ENCODE data around the gene L3MBTL2.
"Not testable (repeated sequence)": the region's sequence is repeated elsewhere in the genome, so short reads cannot be mapped to it uniquely, and the experiment has no call there.

GRCh38 chr22:41180362-41180761 is 24.8 kb upstream of the L3MBTL2 start:
- TF ChIP-seq CTCF, POLR2AphosphoS5 (IDR thresholded peaks at IDR 0.05): not testable (repeated sequence)
